H9 (cell line): Measurements from ENCODE around the gene TMSB4X. TPM values are rescaled to one million over a fixed set of nuclear protein-coding genes. Genes with fewer than 3 reads are reported as not detected.

Experiments used
- DNase-seq: peaks from one replicate; pipeline ENCODE4 v3.0.0-alpha.2; 2017
- H2AFZ ChIP-seq: one replicate; pipeline ENCODE4 v1.6.1; 2013; ENCODE audit warnings: mild to moderate bottlenecking, low read length, control low read depth, moderate library complexity
- H2AK5ac ChIP-seq: 2 replicates; pipeline ENCODE4 v1.6.1; 2013; ENCODE audit warnings: low read length, control low read depth, mixed read lengths; ENCODE audit not compliant: insufficient read length
- H2BK120ac ChIP-seq: one replicate; pipeline ENCODE4 v1.6.1; 2013; ENCODE audit warnings: low read depth, mild to moderate bottlenecking, low read length, control low read depth, inconsistent platforms; ENCODE audit not compliant: poor library complexity, severe bottlenecking
- H2BK12ac ChIP-seq: 2 replicates; pipeline ENCODE4 v1.6.1; 2013; ENCODE audit warnings: low read length, control low read depth, mixed read lengths, low read depth; ENCODE audit not compliant: insufficient read length
- H2BK15ac ChIP-seq: 2 replicates; pipeline ENCODE4 v1.6.1; 2013; ENCODE audit warnings: low read depth, low read length, control low read depth
- H2BK20ac ChIP-seq: one replicate; pipeline ENCODE4 v1.6.1; 2013; ENCODE audit warnings: low read depth, mild to moderate bottlenecking, low read length, control low read depth, inconsistent platforms; ENCODE audit not compliant: poor library complexity, severe bottlenecking
- H2BK5ac ChIP-seq: 2 replicates; pipeline ENCODE4 v1.6.1; 2013; ENCODE audit warnings: low read length, control low read depth, mixed read lengths; ENCODE audit not compliant: insufficient read length
- H3K14ac ChIP-seq: 2 replicates; pipeline ENCODE4 v1.6.1; 2013; ENCODE audit warnings: low read length, control low read depth; ENCODE audit not compliant: insufficient read depth
- H3K18ac ChIP-seq: 2 replicates; pipeline ENCODE4 v1.6.1; 2013; ENCODE audit warnings: low read depth, mild to moderate bottlenecking, mixed read lengths, low read length, control low read depth; ENCODE audit not compliant: insufficient read length
- H3K23ac ChIP-seq: 2 replicates; pipeline ENCODE4 v1.6.1; 2013; ENCODE audit warnings: low read length, control low read depth, mixed read lengths, low read depth; ENCODE audit not compliant: insufficient read length
- H3K23me2 ChIP-seq: 2 replicates; pipeline ENCODE4 v1.6.1; 2013; ENCODE audit warnings: low read depth, mild to moderate bottlenecking, mixed read lengths, low read length, control low read depth; ENCODE audit not compliant: insufficient read length, poor library complexity, severe bottlenecking
- H3K27ac ChIP-seq: 2 replicates; pipeline ENCODE4 v1.5.1; 2013; ENCODE audit warnings: low read length, control low read depth, mixed read lengths, low read depth; ENCODE audit not compliant: insufficient read length
- H3K27me3 ChIP-seq: 2 replicates; pipeline ENCODE4 v1.6.1; 2013; ENCODE audit warnings: low read length, control low read depth, inconsistent platforms; ENCODE audit not compliant: insufficient read depth
- H3K4ac ChIP-seq: 2 replicates; pipeline ENCODE4 v1.6.1; 2013; ENCODE audit warnings: low read depth, mild to moderate bottlenecking, control low read depth, inconsistent platforms, low read length, moderate library complexity
- H3K4me1 ChIP-seq: 2 replicates; pipeline ENCODE4 v1.6.1; 2013; ENCODE audit warnings: low read length, control low read depth, inconsistent platforms; ENCODE audit not compliant: insufficient read depth
- H3K4me2 ChIP-seq: 2 replicates; pipeline ENCODE4 v1.6.1; 2013; ENCODE audit warnings: low read length, control low read depth, mixed read lengths; ENCODE audit not compliant: insufficient read length, insufficient read depth
- H3K56ac ChIP-seq: 2 replicates; pipeline ENCODE4 v1.6.1; 2013; ENCODE audit warnings: low read depth, mild to moderate bottlenecking, mixed read lengths, low read length, control low read depth; ENCODE audit not compliant: insufficient read length
- H3K79me1 ChIP-seq: 2 replicates; pipeline ENCODE4 v1.6.1; 2013; ENCODE audit warnings: low read depth, mild to moderate bottlenecking, moderate library complexity, low read length, control low read depth, inconsistent platforms; ENCODE audit not compliant: insufficient read depth, poor library complexity, severe bottlenecking
- H3K79me2 ChIP-seq: 2 replicates; pipeline ENCODE4 v1.6.1; 2013; ENCODE audit warnings: low read length, control low read depth, inconsistent platforms; ENCODE audit not compliant: insufficient read depth
- H3K9ac ChIP-seq: 2 replicates; pipeline ENCODE4 v1.6.1; 2013; ENCODE audit warnings: low read length, control low read depth, mixed read lengths; ENCODE audit not compliant: insufficient read length; ENCODE audit errors: extremely low read depth
- H3K9me3 ChIP-seq: one replicate; pipeline ENCODE4 v1.6.1; 2013; ENCODE audit warnings: low read depth, low read length, inconsistent platforms; ENCODE audit not compliant: control insufficient read depth
- H3T11ph ChIP-seq: one replicate; pipeline ENCODE4 v1.6.1; 2013; ENCODE audit warnings: mild to moderate bottlenecking, low read length, control low read depth, inconsistent platforms
- H4K20me1 ChIP-seq: one replicate; pipeline ENCODE4 v1.6.1; 2013; ENCODE audit not compliant: control insufficient read depth, insufficient read length, insufficient read depth
- H4K5ac ChIP-seq: 2 replicates; pipeline ENCODE4 v1.6.1; 2013; ENCODE audit warnings: low read depth, mild to moderate bottlenecking, mixed read lengths, low read length, control low read depth; ENCODE audit not compliant: insufficient read length
- H4K8ac ChIP-seq: replicated peaks from 2 replicates; pipeline ENCODE4 v1.6.1; 2013; ENCODE audit warnings: low read length, control low read depth, mixed read lengths, low read depth; ENCODE audit not compliant: insufficient read length
- H4K91ac ChIP-seq: 2 replicates; pipeline ENCODE4 v1.6.1; 2013; ENCODE audit warnings: low read depth, mild to moderate bottlenecking, moderate library complexity, mixed read lengths, low read length, control low read depth; ENCODE audit not compliant: insufficient read length
- H3K27ac Mint-ChIP-seq, 3 experiments: 2 replicates in 2 of 3; 3 replicates in 1 of 3; pipeline ENCODE4 v1.8.0; 2020 to 2021; ENCODE audit warnings: mixed read lengths in 3 of 3, mild to moderate bottlenecking in 1 of 3, moderate library complexity in 1 of 3
- H3K27me3 Mint-ChIP-seq: 2 replicates; pipeline ENCODE4 v1.8.0; 2021; ENCODE audit warnings: low read depth, mild to moderate bottlenecking, moderate library complexity, mixed read lengths
- H3K36me3 Mint-ChIP-seq, 3 experiments: 2 replicates in 2 of 3; 3 replicates in 1 of 3; pipeline ENCODE4 v1.8.0; 2020 to 2021; ENCODE audit warnings: low read depth in 3 of 3, mixed read lengths in 3 of 3; ENCODE audit not compliant: insufficient read depth in 1 of 3
- H3K4me1 Mint-ChIP-seq, 2 experiments: 2 replicates each; pipeline ENCODE4 v1.8.0; 2020; ENCODE audit warnings: mixed read lengths in 2 of 2
- H3K4me3 Mint-ChIP-seq, 2 experiments: 2 replicates in 1 of 2; 3 replicates in 1 of 2; pipeline ENCODE4 v1.8.0; 2020 to 2021; ENCODE audit warnings: mild to moderate bottlenecking in 2 of 2, mixed read lengths in 2 of 2, moderate library complexity in 1 of 2
- H3K9me3 Mint-ChIP-seq, 2 experiments: 2 replicates in 1 of 2; 3 replicates in 1 of 2; pipeline ENCODE4 v1.8.0; 2020; ENCODE audit warnings: mild to moderate bottlenecking in 2 of 2, mixed read lengths in 2 of 2, moderate library complexity in 1 of 2
- WGBS: extraction: QIAGEN DNeasy Blood & Tissue Kit; methylation state at CpG from one replicate; pipeline ENCODE4 v1.1.7; 2013; ENCODE audit warnings: missing lambda C conversion rate, low lambda C conversion rate, mixed read lengths; ENCODE audit not compliant: insufficient read length; ENCODE audit errors: extremely low coverage; 5-methylcytosine and 5-hydroxymethylcytosine counted together
- total RNA-seq: library from RNA; stranded (reverse); gene quantifications from 2 replicates; pipeline ENCODE4 v1.2.1, GENCODE V29; 2021
- TF ChIP-seq, protein P1 (sequence below): fragments of 200-600 bp; sonication (generic); conservative IDR thresholded peaks from 3 replicates; pipeline ENCODE4 v1.8.0; 2021; ENCODE audit warnings: antibody characterized with exemption, mild to moderate bottlenecking

TMSB4X gene
- total RNA-seq, 1 experiment from 2014 or later, result 2,733 TPM

DNA sequence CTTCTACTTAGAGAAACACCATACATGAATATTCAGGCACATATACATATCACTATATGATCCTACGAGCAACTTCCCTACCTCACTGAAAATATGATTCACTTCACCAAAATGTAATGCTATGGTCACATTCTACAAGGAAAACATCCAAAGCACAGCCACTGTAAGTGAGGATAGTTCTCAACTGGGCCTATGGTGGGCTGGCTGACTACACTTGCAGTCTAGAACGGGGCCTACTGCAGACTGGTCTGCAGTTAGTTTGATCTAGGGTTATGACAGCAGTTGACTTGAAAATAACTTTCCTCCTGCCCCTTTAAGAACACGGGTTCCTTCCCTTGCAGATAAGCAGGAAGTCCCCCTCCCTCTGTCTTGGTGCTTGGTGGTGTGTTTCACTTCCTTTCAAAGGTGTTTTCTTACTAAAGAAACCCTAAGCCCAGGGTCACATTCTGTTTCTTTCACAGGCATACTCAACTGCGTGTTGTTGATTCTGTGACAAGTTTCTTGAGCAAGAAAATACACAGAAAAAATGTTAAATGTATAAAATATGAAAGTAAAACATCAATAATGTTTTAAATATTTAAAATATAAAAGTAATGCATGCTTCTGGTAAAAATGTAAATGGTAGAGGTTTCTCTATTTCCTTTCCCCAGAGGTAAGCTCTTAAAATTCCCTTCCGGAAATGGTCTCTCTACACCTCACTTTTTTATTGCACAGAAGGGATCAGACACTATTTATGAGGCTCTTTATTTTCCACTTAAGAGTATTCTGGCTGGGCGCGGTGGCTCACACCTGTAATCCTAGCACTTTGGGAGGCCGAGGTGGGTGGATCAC lies 18.0 kb upstream of the TMSB4X start:
- no CpG with 5 or more reads among the region's 8 CpGs for WGBS
- H3K56ac ChIP-seq, result no peak overlapping the region
- no peaks in the 10 kb centered on the region for H3K79me1 ChIP-seq
- H3K79me2 ChIP-seq, result no peaks in the 10 kb centered on the region
- H2BK5ac ChIP-seq, result no peak overlapping the region
- no peak overlapping the region for H2BK20ac ChIP-seq
- no peak overlapping the region for H2AFZ ChIP-seq
- no peak overlapping the region for H3T11ph ChIP-seq
- TF ChIP-seq, protein P1, sequence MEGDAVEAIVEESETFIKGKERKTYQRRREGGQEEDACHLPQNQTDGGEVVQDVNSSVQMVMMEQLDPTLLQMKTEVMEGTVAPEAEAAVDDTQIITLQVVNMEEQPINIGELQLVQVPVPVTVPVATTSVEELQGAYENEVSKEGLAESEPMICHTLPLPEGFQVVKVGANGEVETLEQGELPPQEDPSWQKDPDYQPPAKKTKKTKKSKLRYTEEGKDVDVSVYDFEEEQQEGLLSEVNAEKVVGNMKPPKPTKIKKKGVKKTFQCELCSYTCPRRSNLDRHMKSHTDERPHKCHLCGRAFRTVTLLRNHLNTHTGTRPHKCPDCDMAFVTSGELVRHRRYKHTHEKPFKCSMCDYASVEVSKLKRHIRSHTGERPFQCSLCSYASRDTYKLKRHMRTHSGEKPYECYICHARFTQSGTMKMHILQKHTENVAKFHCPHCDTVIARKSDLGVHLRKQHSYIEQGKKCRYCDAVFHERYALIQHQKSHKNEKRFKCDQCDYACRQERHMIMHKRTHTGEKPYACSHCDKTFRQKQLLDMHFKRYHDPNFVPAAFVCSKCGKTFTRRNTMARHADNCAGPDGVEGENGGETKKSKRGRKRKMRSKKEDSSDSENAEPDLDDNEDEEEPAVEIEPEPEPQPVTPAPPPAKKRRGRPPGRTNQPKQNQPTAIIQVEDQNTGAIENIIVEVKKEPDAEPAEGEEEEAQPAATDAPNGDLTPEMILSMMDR, result no peak
- H3K27ac ChIP-seq, result peak overlapping the region; percentile 26
- Mint-ChIP-seq H3K9me3 (peaks cover 60 to 64% of the 10 kb centered on the region in 2 experiments), H3K4me1 (peaks cover 0 to 5% of the 10 kb centered on the region in 2 experiments; a peak in 3 of 4 replicates), H3K4me3 (no peak overlapping the region), H3K36me3 (peaks cover 4 to 9% (median 8%) of the 10 kb centered on the region in 3 experiments), H3K27me3 (0 out of 2 replicates have a peak, but pooled peaks cover 2% of the 10 kb centered on the region), H3K27ac (no peak overlapping the region)
- H3K4ac ChIP-seq, result no peak overlapping the region
- H2BK120ac ChIP-seq, result no peak overlapping the region
- H4K91ac ChIP-seq, result no peak overlapping the region
- no peak for DNase-seq
- H3K27me3 ChIP-seq, result no peaks in the 10 kb centered on the region
- no peak overlapping the region for H3K23ac ChIP-seq
- no peaks in the 10 kb centered on the region for H3K23me2 ChIP-seq
- no peak overlapping the region for H3K4me2 ChIP-seq
- H4K5ac ChIP-seq, result no peak overlapping the region
- H4K20me1 ChIP-seq, result no peaks in the 10 kb centered on the region
- no peak overlapping the region for H4K8ac ChIP-seq
- H3K9me3 ChIP-seq, result peaks cover 6% of the 10 kb centered on the region
- no peak overlapping the region for H3K14ac ChIP-seq
- no peak overlapping the region for H2BK15ac ChIP-seq
- H2BK12ac ChIP-seq, result no peak overlapping the region
- peaks cover 2% of the 10 kb centered on the region; the same call in 1 of the 2 replicates for H3K4me1 ChIP-seq
- H2AK5ac ChIP-seq, result no peak overlapping the region
- no peak overlapping the region for H3K18ac ChIP-seq
- no peak overlapping the region for H3K9ac ChIP-seq
